HFFc6 (cell line): ENCODE measurements around the gene GPR17. TPM values are rescaled to one million over a fixed set of nuclear protein-coding genes. Genes with fewer than 3 reads are reported as not detected.
A peak's percentile ranks its signal among the peaks of the same experiment; 100 is the strongest.

Source experiments
- DNase-seq: peaks from one replicate; pipeline ENCODE4 v3.0.0-alpha.2; 2018
- H3K27ac Mint-ChIP-seq: 2 replicates; pipeline ENCODE4 v1.8.0; 2020; ENCODE audit warnings: mild to moderate bottlenecking, mixed read lengths
- H3K27me3 Mint-ChIP-seq: 2 replicates; pipeline ENCODE4 v1.8.0; 2021; ENCODE audit warnings: mild to moderate bottlenecking, moderate library complexity, mixed read lengths; ENCODE audit not compliant: insufficient read depth
- H3K36me3 Mint-ChIP-seq: 2 replicates; pipeline ENCODE4 v1.8.0; 2021; ENCODE audit warnings: low read depth, mixed read lengths
- H3K4me1 Mint-ChIP-seq: 2 replicates; pipeline ENCODE4 v1.8.0; 2020; ENCODE audit warnings: low read depth, mixed read lengths
- H3K4me3 Mint-ChIP-seq: 2 replicates; pipeline ENCODE4 v1.8.0; 2020; ENCODE audit warnings: mild to moderate bottlenecking, moderate library complexity, mixed read lengths
- H3K9me3 Mint-ChIP-seq: 2 replicates; pipeline ENCODE4 v1.8.0; 2020; ENCODE audit warnings: mild to moderate bottlenecking, mixed read lengths
- total RNA-seq, 6 experiments: library from RNA; stranded (reverse); fragmentation: NEBNext Ultra II Directional; extraction: Animal tissue kit (Norgen Biotek cat#: 25700); gene quantifications; 2 replicates in 1 of 6; 3 replicates in 5 of 6; pipeline ENCODE4 v1.2.3, GENCODE V29; 2021
- TF ChIP-seq, protein P1 (sequence below): fragments of 200-600 bp; sonication (generic); IDR thresholded peaks from 2 replicates; pipeline ENCODE4 v1.5.0; 2021; ENCODE audit warnings: antibody characterized with exemption, mild to moderate bottlenecking

The GPR17 gene
- total RNA-seq, 6 experiments from 2014 or later, result not detected

GRCh38 chr2:127673291-127674069 lies 27.5 kb downstream of the GPR17 start:
- H3K27ac Mint-ChIP-seq, result peak overlapping the region; percentile 34; the same call in 1 of the 2 replicates
- peak overlapping the region; percentile 94 for H3K4me3 Mint-ChIP-seq
- TF ChIP-seq, protein P1, sequence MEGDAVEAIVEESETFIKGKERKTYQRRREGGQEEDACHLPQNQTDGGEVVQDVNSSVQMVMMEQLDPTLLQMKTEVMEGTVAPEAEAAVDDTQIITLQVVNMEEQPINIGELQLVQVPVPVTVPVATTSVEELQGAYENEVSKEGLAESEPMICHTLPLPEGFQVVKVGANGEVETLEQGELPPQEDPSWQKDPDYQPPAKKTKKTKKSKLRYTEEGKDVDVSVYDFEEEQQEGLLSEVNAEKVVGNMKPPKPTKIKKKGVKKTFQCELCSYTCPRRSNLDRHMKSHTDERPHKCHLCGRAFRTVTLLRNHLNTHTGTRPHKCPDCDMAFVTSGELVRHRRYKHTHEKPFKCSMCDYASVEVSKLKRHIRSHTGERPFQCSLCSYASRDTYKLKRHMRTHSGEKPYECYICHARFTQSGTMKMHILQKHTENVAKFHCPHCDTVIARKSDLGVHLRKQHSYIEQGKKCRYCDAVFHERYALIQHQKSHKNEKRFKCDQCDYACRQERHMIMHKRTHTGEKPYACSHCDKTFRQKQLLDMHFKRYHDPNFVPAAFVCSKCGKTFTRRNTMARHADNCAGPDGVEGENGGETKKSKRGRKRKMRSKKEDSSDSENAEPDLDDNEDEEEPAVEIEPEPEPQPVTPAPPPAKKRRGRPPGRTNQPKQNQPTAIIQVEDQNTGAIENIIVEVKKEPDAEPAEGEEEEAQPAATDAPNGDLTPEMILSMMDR, result no peak

DNA sequence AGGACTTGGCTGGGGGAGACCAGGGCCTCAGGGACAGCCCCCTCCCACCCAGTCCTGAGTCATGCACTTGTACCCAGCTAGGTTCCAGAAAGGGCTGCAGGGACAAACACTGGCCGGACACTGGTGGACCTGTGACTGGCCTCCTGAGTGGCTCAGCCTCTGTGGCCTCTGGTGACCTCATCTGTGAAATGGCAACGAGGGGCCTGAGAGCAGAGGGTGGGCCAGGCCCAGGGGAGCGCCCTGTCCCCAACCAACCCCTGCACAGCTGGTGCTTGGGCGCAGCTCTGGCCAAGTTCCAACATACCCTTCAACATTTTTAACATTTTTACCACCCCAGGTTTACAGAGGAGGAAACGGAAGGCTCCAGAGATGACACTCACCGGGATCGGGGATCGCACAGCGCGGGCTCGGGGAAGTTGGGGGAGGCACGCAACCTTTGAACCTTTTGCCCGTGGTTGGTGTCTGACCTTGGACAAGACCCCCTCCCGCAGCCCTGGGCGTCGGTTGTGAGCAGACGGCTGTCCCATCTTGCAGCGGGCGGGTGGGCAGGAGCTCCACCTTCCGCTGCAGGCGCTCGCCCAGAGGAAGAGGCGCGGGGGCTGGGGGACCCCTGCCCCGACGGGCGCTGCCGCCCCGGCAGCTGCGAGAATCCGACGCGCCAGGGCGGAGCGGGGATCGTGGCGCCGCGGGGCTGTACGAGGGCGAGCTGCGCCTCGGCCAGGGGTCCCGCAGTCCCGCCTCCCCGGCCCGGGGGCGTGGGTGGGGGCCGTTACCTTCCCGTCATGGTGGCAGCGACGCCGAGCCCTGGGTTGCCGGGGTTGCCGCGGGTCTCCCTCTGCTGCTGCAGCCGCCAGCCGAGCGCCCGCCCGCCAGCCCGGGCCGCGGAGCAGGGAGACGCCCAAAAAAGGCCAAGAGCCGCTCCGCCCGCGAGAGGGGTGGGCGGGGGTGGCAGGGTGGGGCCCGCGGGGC lies 28.6 kb downstream of the GPR17 start:
- no peak for DNase-seq
- Mint-ChIP-seq H3K4me3 (peak overlapping the region; percentile 94), H3K36me3 (peaks cover 8% of the 10 kb centered on the region; the same call in 1 of the 2 replicates), H3K27me3 (peaks cover 15% of the 10 kb centered on the region; the same call in 1 of the 2 replicates), H3K4me1 (peaks cover 43% of the 10 kb centered on the region), H3K9me3 (no peaks in the 10 kb centered on the region), H3K27ac (peak overlapping the region; percentile 72)
- TF ChIP-seq, protein P1, result no peak

More at GRCh38 chr2:127673291-127674069, 27.5 kb downstream of the GPR17 start:
- no peak for DNase-seq
- Mint-ChIP-seq H3K9me3 (no peaks in the 10 kb centered on the region), H3K36me3 (peaks cover 9% of the 10 kb centered on the region; the same call in 1 of the 2 replicates), H3K27me3 (peaks cover 14% of the 10 kb centered on the region; the same call in 1 of the 2 replicates), H3K4me1 (peaks cover 50% of the 10 kb centered on the region)

DNA sequence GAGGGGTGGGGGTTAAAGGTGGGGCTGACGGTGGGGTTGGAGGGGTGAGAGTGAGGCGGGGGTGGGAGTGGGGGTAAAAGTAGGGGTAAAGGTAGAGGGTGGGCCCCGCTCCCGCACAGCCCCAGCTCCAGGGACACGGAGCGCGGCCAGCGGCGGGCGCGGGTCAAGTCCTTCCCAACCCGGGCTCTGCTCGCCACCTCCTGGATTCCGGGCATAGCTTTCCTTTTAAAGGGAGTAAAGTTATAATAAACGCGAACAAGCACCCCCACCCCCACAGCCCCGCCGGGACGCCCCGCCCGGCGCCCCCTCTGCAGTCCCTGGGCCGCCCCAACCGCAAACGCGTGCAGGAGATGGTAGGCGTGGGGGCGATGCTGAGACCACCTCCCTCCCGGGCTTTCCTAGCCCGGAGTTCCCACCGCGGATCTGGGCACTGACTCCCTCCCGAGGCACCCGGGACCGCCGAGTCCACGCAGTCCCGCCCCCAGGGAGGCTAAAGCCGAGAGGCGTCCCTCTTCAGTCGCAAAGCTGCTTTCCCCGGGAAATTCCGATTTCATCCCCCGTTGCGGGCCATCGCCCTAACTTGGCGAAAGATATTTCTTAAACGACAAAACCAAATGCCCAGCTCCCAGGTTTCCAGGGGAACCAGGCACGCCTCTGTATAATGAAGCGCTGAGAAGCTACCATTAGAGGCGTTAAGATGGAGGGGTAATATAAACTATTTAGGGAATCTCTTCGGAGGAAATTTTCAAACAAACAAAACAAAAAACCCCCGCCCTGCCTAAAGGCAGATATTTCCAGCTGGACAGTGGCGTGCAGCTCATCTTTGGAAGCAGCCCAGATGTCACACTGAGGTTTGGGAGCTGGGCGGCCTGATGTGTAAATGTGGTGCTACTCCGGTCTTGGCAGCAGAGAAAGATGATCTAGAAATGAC lies 29.6 kb downstream of the GPR17 start, which contains the start of gene LIMS2:
Gene LIMS2, minus strand, starts transcription at position 200 of the 931 bp plus-strand sequence. CDS start 506 bp downstream, outside the sequence.
- Mint-ChIP-seq H3K27ac (peak within 1 kb of the TSS; percentile 72), H3K4me3 (peak within 1 kb of the TSS; percentile 94), H3K9me3 (no peaks in the 10 kb centered on the region), H3K27me3 (peaks cover 17% of the 10 kb centered on the region), H3K36me3 (no peaks in the 10 kb centered on the region), H3K4me1 (peaks cover 33% of the 10 kb centered on the region)
- peak; percentile 41 for DNase-seq
- TF ChIP-seq, protein P1, result peak; percentile 35; the same call in 1 of the 2 replicates

- no peak overlapping the region for H3K4me3 Mint-ChIP-seq
- no peaks in the 10 kb centered on the region for H3K9me3 Mint-ChIP-seq
- H3K4me1 Mint-ChIP-seq, result peaks cover 31% of the 10 kb centered on the region
- peaks cover 21% of the 10 kb centered on the region for H3K27me3 Mint-ChIP-seq
- TF ChIP-seq, protein P1, result no peak
- H3K27ac Mint-ChIP-seq, result no peak overlapping the region
- DNase-seq, result no peak
- no peaks in the 10 kb centered on the region for H3K36me3 Mint-ChIP-seq
Observed at GRCh38 chr2:127676906-127677305, 31.0 kb downstream of the GPR17 start.
